Placental pericyte (primary cell): Measurements from ENCODE around the gene RBM19. TPM values are rescaled to one million over a fixed set of nuclear protein-coding genes. Genes with fewer than 3 reads are reported as not detected.

Experiments used
- small RNA-seq: library from RNA; depleted of rRNA; stranded (forward); fragments of <200 nt; gene quantifications from one replicate; pipeline ENCODE3, GENCODE V24; 2012; ENCODE audit warnings: low replicate concordance
- total RNA-seq: library from RNA; depleted of rRNA; stranded (reverse); fragments of >200 nt; gene quantifications from 2 replicates; pipeline ENCODE4 v1.2.3, GENCODE V29; 2012

The RBM19 gene, protein sequence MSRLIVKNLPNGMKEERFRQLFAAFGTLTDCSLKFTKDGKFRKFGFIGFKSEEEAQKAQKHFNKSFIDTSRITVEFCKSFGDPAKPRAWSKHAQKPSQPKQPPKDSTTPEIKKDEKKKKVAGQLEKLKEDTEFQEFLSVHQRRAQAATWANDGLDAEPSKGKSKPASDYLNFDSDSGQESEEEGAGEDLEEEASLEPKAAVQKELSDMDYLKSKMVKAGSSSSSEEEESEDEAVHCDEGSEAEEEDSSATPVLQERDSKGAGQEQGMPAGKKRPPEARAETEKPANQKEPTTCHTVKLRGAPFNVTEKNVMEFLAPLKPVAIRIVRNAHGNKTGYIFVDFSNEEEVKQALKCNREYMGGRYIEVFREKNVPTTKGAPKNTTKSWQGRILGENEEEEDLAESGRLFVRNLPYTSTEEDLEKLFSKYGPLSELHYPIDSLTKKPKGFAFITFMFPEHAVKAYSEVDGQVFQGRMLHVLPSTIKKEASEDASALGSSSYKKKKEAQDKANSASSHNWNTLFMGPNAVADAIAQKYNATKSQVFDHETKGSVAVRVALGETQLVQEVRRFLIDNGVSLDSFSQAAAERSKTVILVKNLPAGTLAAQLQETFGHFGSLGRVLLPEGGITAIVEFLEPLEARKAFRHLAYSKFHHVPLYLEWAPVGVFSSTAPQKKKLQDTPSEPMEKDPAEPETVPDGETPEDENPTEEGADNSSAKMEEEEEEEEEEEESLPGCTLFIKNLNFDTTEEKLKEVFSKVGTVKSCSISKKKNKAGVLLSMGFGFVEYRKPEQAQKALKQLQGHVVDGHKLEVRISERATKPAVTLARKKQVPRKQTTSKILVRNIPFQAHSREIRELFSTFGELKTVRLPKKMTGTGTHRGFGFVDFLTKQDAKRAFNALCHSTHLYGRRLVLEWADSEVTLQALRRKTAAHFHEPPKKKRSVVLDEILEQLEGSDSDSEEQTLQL
- total RNA-seq: 28.9 and 38.8 TPM in 2 replicates

DNA sequence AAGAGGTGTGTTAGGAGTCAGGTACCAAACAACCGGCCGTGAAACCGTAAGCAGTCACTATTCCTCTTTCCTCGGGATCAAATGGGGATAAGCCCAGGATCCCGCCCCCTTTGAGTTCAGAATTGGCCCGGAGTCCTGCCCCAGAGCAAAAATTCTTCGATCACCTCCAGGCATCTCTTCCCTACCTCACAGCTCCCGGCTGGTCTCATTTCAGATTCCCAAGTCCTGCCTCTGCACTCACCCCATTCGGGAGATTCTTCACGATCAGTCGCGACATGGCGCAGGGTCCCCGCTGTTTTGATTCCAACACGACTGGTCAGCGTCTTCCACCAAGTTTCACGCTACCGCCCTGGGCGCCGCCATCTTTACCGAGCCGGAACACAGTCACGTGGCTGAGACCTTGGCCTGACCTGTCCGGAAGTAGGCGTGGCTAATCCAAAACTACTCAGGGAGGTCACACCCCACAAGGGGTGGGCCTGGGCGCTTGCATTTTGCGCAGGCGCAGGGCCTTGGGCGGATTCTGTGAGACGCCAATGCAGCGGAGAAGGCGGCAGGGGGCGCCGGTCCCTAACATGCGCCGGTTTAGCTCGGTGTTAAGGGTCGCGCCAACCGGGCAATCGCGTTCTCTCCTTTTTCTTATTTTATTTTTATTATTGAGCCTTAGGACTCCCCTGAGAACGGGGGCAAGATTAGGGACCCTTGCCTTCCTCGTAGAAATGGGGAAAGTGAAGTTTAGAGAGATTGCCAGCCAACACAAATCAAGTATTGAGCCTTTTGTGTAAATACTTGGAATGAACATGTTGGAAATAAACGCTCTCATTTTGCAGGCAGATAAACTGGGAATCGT lies at the start of gene RBM19:
TSS of gene RBM19 (minus strand) at position 375 of the 847 bp plus-strand sequence. CDS start at position 277, 98 bp downstream.

Small RNAs within 50 kb of the gene (small RNA-seq; reads per million reads assigned to genes)
- gene DYNLL1P4: 0.13 reads per million
